Spleen (tissue), 11 donors: ENCODE measurements around the gene WDR7. TPM values are rescaled to one million over a fixed set of nuclear protein-coding genes. Genes with fewer than 3 reads are reported as not detected.

Experiments
- DNase-seq: peaks from one replicate; pipeline ENCODE4 v3.0.0-alpha.2; 2020
- H3K27ac ChIP-seq, 8 donors: fragments of 200-600 bp; sonication (generic) in 7 of 8; 1 replicate in 4 of 8; 2 replicates in 4 of 8; pipeline versions ENCODE4 v1.5.0 to v1.8.0; 2016 to 2021; ENCODE audit warnings: inconsistent platforms in 4 of 8, mild to moderate bottlenecking in 4 of 8, moderate library complexity in 1 of 8
- H3K27me3 ChIP-seq, 7 donors: fragments of 200-600 bp; sonication (generic) in 6 of 7; replicated peaks in 1 of 7; 1 replicate in 4 of 7; 2 replicates in 3 of 7; pipeline versions ENCODE4 v1.5.0 to v1.8.0; 2016 to 2021; ENCODE audit warnings: inconsistent platforms in 3 of 7, mild to moderate bottlenecking in 1 of 7
- H3K36me3 ChIP-seq, 6 donors: fragments of 200-600 bp; sonication (generic) in 5 of 6; 1 replicate in 4 of 6; 2 replicates in 2 of 6; pipeline versions ENCODE4 v1.5.0 to v1.8.0; 2016 to 2021; ENCODE audit warnings: inconsistent platforms in 2 of 6
- H3K4me1 ChIP-seq, 6 donors: fragments of 200-600 bp; sonication (generic) in 5 of 6; 1 replicate in 3 of 6; 2 replicates in 3 of 6; pipeline versions ENCODE4 v1.5.0 to v1.8.0; 2016 to 2021; ENCODE audit warnings: inconsistent platforms in 3 of 6
- H3K4me3 ChIP-seq, 8 donors: fragments of 200-600 bp; sonication (generic) in 7 of 8; 1 replicate in 4 of 8; 2 replicates in 4 of 8; pipeline versions ENCODE4 v1.5.0 to v1.8.0; 2016 to 2021; ENCODE audit warnings: inconsistent platforms in 4 of 8, mild to moderate bottlenecking in 4 of 8, moderate library complexity in 2 of 8
- H3K9me3 ChIP-seq, 8 donors: fragments of 200-600 bp; sonication (generic) in 7 of 8; 1 replicate in 4 of 8; 2 replicates in 4 of 8; pipeline versions ENCODE4 v1.5.0 to v1.8.0; 2016 to 2021; ENCODE audit warnings: inconsistent platforms in 4 of 8
- POLR2A ChIP-seq, 3 donors: fragments of 450-650 bp; IDR thresholded peaks; one replicate each; pipeline ENCODE4 v1.5.1; 2017; ENCODE audit warnings: antibody characterized with exemption in 3 of 3, mild to moderate bottlenecking in 1 of 3
- POLR2AphosphoS5 ChIP-seq, 3 donors: sonication (generic); formaldehyde crosslinking; IDR thresholded peaks; one replicate each; pipeline ENCODE4 v1.5.1; 2017; ENCODE audit warnings: antibody characterized with exemption in 3 of 3
- WGBS, 5 donors: extraction: QIAGEN DNeasy Blood & Tissue Kit in 3 of 5; methylation state at CpG; one replicate each; pipeline versions ENCODE4 v1.1.5 to v1.1.7; 2013 to 2018; 5-methylcytosine and 5-hydroxymethylcytosine counted together
- intact Hi-C: fragments of 100-400 bp; cut with DNase I; formaldehyde crosslinking; loops from one replicate; pipeline ENCODE4 v1.15.0; 2023; ENCODE audit warnings: low total_unique reads
- polyA plus RNA-seq, 3 donors: library from polyadenylated mRNA; stranded (reverse); fragments of 200-250 nt; gene quantifications; one replicate each; pipeline ENCODE4 v1.2.1, GENCODE V29; 2013
- total RNA-seq, 7 donors: library from RNA; depleted of rRNA in 3 of 7; stranded (reverse); fragments of >200 nt in 3 of 7; fragmentation: NEBNext Ultra II Directional in 4 of 7; extraction: Animal tissue kit (Norgen Biotek cat#: 25700) in 4 of 7; gene quantifications; one replicate each; pipeline versions ENCODE4 v1.1.0 to v1.2.1, GENCODE V29; 2016 to 2021
- TF ChIP-seq, protein P1 (sequence below), 11 experiments: fragments of 200-600 bp in 7 of 11; fragments of 450-650 bp in 4 of 11; sonication (generic) in 4 of 11; IDR thresholded peaks in 8 of 11; conservative IDR thresholded peaks in 3 of 11; 1 replicate in 7 of 11; 2 replicates in 4 of 11; pipeline versions ENCODE4 v1.4.0 to v1.8.0; 2016 to 2021; ENCODE audit warnings: antibody characterized with exemption in 11 of 11, inconsistent platforms in 4 of 11, mild to moderate bottlenecking in 1 of 11
- donor health status: healthy with polysubstance abuse.
- donor health status: DM: no; HTN: no; CAD: no; lungs with moderate emphysema.
- donor health status: DM: no; HTN: no; CAD: no.
- donor health status: Bipolar disorder and iron deficiency.
- donor health status: healthy.
- donor health status: DM: no; HTN: no; CAD: no.
- donor health status: DM: yes; HTN: yes; CAD: no.

WDR7 gene
- total and polyA plus RNA-seq, 10 donors: 2.8 to 55.9 (median 42.8) TPM

GRCh38 chr18:57058734-57059133 lies 407.6 kb downstream of the WDR7 start:
- Histone ChIP-seq H3K36me3 (no peaks in the 10 kb centered on the region), H3K9me3 (peaks cover 0 to 6% (median 0%) of the 10 kb centered on the region in 8 donors), H3K4me3 (no peak overlapping the region), H3K27me3 (peaks cover 0 to 81% (median 4%) of the 10 kb centered on the region in 7 donors), H3K27ac (no peak overlapping the region), H3K4me1 (no peaks in the 10 kb centered on the region)
- intact Hi-C loops: no loop called here
- DNase-seq: no peak
- TF ChIP-seq, protein P1, sequence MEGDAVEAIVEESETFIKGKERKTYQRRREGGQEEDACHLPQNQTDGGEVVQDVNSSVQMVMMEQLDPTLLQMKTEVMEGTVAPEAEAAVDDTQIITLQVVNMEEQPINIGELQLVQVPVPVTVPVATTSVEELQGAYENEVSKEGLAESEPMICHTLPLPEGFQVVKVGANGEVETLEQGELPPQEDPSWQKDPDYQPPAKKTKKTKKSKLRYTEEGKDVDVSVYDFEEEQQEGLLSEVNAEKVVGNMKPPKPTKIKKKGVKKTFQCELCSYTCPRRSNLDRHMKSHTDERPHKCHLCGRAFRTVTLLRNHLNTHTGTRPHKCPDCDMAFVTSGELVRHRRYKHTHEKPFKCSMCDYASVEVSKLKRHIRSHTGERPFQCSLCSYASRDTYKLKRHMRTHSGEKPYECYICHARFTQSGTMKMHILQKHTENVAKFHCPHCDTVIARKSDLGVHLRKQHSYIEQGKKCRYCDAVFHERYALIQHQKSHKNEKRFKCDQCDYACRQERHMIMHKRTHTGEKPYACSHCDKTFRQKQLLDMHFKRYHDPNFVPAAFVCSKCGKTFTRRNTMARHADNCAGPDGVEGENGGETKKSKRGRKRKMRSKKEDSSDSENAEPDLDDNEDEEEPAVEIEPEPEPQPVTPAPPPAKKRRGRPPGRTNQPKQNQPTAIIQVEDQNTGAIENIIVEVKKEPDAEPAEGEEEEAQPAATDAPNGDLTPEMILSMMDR (IDR thresholded peaks at IDR 0.05 in 8 of 11, conservative IDR thresholded peaks at IDR 0.05 in 3 of 11): no peak
- TF ChIP-seq POLR2AphosphoS5 (IDR thresholded peaks at IDR 0.05) (no peak), POLR2A (IDR thresholded peaks at IDR 0.05) (no peak)
- WGBS, 5 donors: 71 to 91% (median 86%) methylated on average over 4 of the region's 4 CpGs

DNA sequence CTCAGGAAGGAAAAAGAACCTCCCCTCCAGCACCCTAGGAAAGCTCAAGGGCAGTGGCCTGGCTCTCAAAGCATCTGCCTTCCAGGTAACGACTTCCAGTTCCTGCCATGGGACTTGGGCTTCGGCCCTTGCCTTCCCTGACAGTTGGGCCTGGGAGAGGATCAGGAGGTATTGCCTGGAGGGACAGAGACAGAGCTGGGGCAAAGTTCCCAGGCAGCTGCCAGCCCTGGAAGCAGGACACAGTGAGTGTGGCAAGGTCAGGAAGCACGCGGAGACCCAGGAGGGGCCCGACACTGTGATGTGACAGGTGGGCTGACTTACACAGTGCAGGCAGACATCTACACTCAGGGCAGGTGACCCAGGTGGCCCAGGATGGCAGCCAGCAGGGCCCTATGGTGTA lies 408.2 kb downstream of the WDR7 start:
- TF ChIP-seq POLR2AphosphoS5 (IDR thresholded peaks at IDR 0.05): no peak
- no peak for TF ChIP-seq POLR2A (IDR thresholded peaks at IDR 0.05)
- TF ChIP-seq, protein P1 (IDR thresholded peaks at IDR 0.05 in 8 of 11, conservative IDR thresholded peaks at IDR 0.05 in 3 of 11): no peak
- Histone ChIP-seq H3K27ac (no peak overlapping the region), H3K27me3 (peaks cover 0 to 86% (median 4%) of the 10 kb centered on the region in 7 donors), H3K4me1 (no peaks in the 10 kb centered on the region), H3K36me3 (no peaks in the 10 kb centered on the region), H3K4me3 (no peak overlapping the region), H3K9me3 (peaks cover 0 to under 1% (median 0%) of the 10 kb centered on the region in 8 donors)
- intact Hi-C loops: no loop called here
- no peak for DNase-seq
- WGBS, 5 donors: 80 to 90% (median 87%) methylated on average over 4 to 5 of the region's 5 CpGs

GRCh38 chr18:57060814-57061213 lies 409.7 kb downstream of the WDR7 start:
- Histone ChIP-seq H3K27ac (no peak overlapping the region), H3K27me3 (peaks cover 0 to 83% (median 4%) of the 10 kb centered on the region in 7 donors), H3K4me3 (no peak overlapping the region), H3K4me1 (no peaks in the 10 kb centered on the region), H3K36me3 (no peaks in the 10 kb centered on the region), H3K9me3 (no peaks in the 10 kb centered on the region)
- intact Hi-C loops: no loop called here
- no peak for DNase-seq
- TF ChIP-seq, protein P1 (IDR thresholded peaks at IDR 0.05 in 8 of 11, conservative IDR thresholded peaks at IDR 0.05 in 3 of 11): no peak
- TF ChIP-seq POLR2AphosphoS5 (IDR thresholded peaks at IDR 0.05) (no peak), POLR2A (IDR thresholded peaks at IDR 0.05) (no peak)
- WGBS, 5 donors: 84 to 93% (median 89%) methylated on average over 8 of the region's 8 CpGs

DNA sequence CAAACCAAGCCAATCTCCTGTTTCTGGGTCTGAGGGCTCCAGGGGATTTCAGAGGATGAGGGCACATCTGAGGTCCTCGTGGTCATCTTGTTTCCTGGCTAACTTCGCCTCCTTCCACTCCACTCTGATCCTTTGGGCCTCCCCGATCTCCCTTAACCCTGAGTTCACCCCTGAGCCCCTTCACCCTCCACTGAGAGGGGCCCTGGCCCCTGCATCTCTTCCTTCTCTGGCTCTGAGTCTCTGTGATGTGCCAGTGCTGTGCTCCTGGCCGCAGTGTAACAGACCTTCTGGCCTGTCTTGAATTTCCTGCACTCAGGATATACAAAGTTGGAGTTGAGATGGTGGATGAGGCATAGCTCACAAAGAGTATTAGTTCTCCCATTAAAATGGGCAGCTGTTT lies 411.0 kb downstream of the WDR7 start:
- H3K27me3 ChIP-seq: peaks cover 0 to 70% (median 4%) of the 10 kb centered on the region in 7 donors
- TF ChIP-seq, protein P1 (IDR thresholded peaks at IDR 0.05 in 8 of 11, conservative IDR thresholded peaks at IDR 0.05 in 3 of 11): no peak
- TF ChIP-seq POLR2A (IDR thresholded peaks at IDR 0.05): no peak
- TF ChIP-seq POLR2AphosphoS5 (IDR thresholded peaks at IDR 0.05): no peak
- intact Hi-C loops: no loop called here
- no peaks in the 10 kb centered on the region for H3K4me1 ChIP-seq
- no peak overlapping the region for H3K4me3 ChIP-seq
- H3K27ac ChIP-seq: no peak overlapping the region
- no peaks in the 10 kb centered on the region for H3K9me3 ChIP-seq
- no peak for DNase-seq
- H3K36me3 ChIP-seq: no peaks in the 10 kb centered on the region
- WGBS, 5 donors: 59 to 79% (median 73%) methylated on average over 4 of the region's 4 CpGs
